GM12873 (cell line): ENCODE data around the gene ACO1.

Experiments
- CTCF ChIP-seq: IDR thresholded peaks from 2 replicates; pipeline ENCODE4 v1.5.1; 2012; ENCODE audit warnings: low read depth, mild to moderate bottlenecking, moderate library complexity, low read length, control low read depth; ENCODE audit not compliant: insufficient read depth; ENCODE audit errors: missing control alignments

Gene ACO1

GRCh38 chr9:32347571-32347970, 36.9 kb upstream of the ACO1 start:
- TF ChIP-seq CTCF, result no peak

GRCh38 chr9:32348106-32348695, 36.2 kb upstream of the ACO1 start:
- no peak for TF ChIP-seq CTCF

- no peak for TF ChIP-seq CTCF
Observed at GRCh38 chr9:32349013-32349412, 35.4 kb upstream of the ACO1 start.

- TF ChIP-seq CTCF, result peak; percentile 13
Observed at GRCh38 chr9:32350682-32351081, 33.8 kb upstream of the ACO1 start.

- TF ChIP-seq CTCF, result peak; percentile 17
Observed at GRCh38 chr9:32351845-32352244, 32.6 kb upstream of the ACO1 start.

- TF ChIP-seq CTCF, result no peak
Observed at GRCh38 chr9:32359452-32359851, 25.0 kb upstream of the ACO1 start.

GRCh38 chr9:32360983-32361673, 23.3 kb upstream of the ACO1 start:
- TF ChIP-seq CTCF, result no peak
